Measurements from ENCODE around the gene ARHGEF4. TPM values are rescaled to one million over a fixed set of nuclear protein-coding genes. Genes with fewer than 3 reads are reported as not detected.

The ARHGEF4 gene
- total RNA-seq, 1 experiment from 2014 or later: 12.6 TPM

- H3T11ph ChIP-seq (ENCODE audit: low read length): no peak overlapping the region
- no peak for DNase-seq
- no peaks in the 10 kb centered on the region for H3K9me3 ChIP-seq (ENCODE audit: control insufficient read depth, low read depth, low read length)
Measured at GRCh38 chr2:131034122-131035051, 197.7 kb downstream of the ARHGEF4 start.

More at GRCh38 chr2:131034122-131035051, 197.7 kb downstream of the ARHGEF4 start:
- H2AFZ ChIP-seq (ENCODE audit: low read length): no peak overlapping the region
- H3K4ac ChIP-seq (ENCODE audit: low read depth, low read length): no peak overlapping the region
- H2BK15ac ChIP-seq (ENCODE audit: low read depth, low read length): no peak overlapping the region
- H4K5ac ChIP-seq (ENCODE audit: insufficient read length, low read depth, low read length): no peak overlapping the region
- H2BK5ac ChIP-seq (ENCODE audit: insufficient read length, low read length): no peak overlapping the region
- H3K9me3 Mint-ChIP-seq: no peaks in the 10 kb centered on the region; a peak in 1 of 5 replicates
- H2BK20ac ChIP-seq (ENCODE audit: low read depth, low read length, poor library complexity, severe bottlenecking): no peak overlapping the region
- no peak overlapping the region for H3K27ac ChIP-seq (ENCODE audit: insufficient read length, low read depth, low read length)
- H3K4me2 ChIP-seq (ENCODE audit: insufficient read depth, insufficient read length, low read length): peak overlapping the region; percentile 40
- H4K20me1 ChIP-seq (ENCODE audit: control insufficient read depth, insufficient read depth, insufficient read length): no peaks in the 10 kb centered on the region
- peaks cover 4 to 6% of the 10 kb centered on the region in 2 experiments; a peak in 3 of 4 replicates for H3K4me1 Mint-ChIP-seq
- peak overlapping the region; percentile 60 to 74 for H3K4me3 Mint-ChIP-seq
- H3K79me1 ChIP-seq (ENCODE audit: insufficient read depth, low read depth, low read length, poor library complexity, severe bottlenecking): no peaks in the 10 kb centered on the region
- H4K91ac ChIP-seq (ENCODE audit: insufficient read length, low read depth, low read length): no peak overlapping the region
- no peak overlapping the region for H3K18ac ChIP-seq (ENCODE audit: insufficient read length, low read depth, low read length)
- H3K27ac Mint-ChIP-seq: no peak overlapping the region
- no peak for TF ChIP-seq CTCF (conservative IDR thresholded peaks at IDR 0.05)
- no peaks in the 10 kb centered on the region for H3K4me1 ChIP-seq (ENCODE audit: insufficient read depth, low read length)
- no CpG with 5 or more reads among the region's 61 CpGs for WGBS (ENCODE audit: extremely low coverage, insufficient read length, low lambda C conversion rate)
- no peak overlapping the region for H2BK120ac ChIP-seq (ENCODE audit: low read depth, low read length, poor library complexity, severe bottlenecking)
- H3K23ac ChIP-seq (ENCODE audit: insufficient read length, low read depth, low read length): no peak overlapping the region
- H3K27me3 ChIP-seq (ENCODE audit: insufficient read depth, low read length): peaks cover 10% of the 10 kb centered on the region; the same call in 1 of the 2 replicates
- no peak overlapping the region for H2AK5ac ChIP-seq (ENCODE audit: insufficient read length, low read length)
- H3K36me3 Mint-ChIP-seq (ENCODE audit: insufficient read depth in 1 of 3, low read depth in 3 of 3): no peaks in the 10 kb centered on the region
- no peak overlapping the region for H4K8ac ChIP-seq (replicated peaks; ENCODE audit: insufficient read length, low read depth, low read length)
- no peak overlapping the region for H3K9ac ChIP-seq (ENCODE audit: extremely low read depth, insufficient read length, low read length)
- no peak overlapping the region for H2BK12ac ChIP-seq (ENCODE audit: insufficient read length, low read depth, low read length)
- H3K27me3 Mint-ChIP-seq (ENCODE audit: low read depth): peaks cover 47% of the 10 kb centered on the region
- no peak overlapping the region for H3K56ac ChIP-seq (ENCODE audit: insufficient read length, low read depth, low read length)
- no peaks in the 10 kb centered on the region for H3K79me2 ChIP-seq (ENCODE audit: insufficient read depth, low read length)
- no peak overlapping the region for H3K14ac ChIP-seq (ENCODE audit: insufficient read depth, low read length)
- H3K23me2 ChIP-seq (ENCODE audit: insufficient read length, low read depth, low read length, poor library complexity, severe bottlenecking): peaks cover 8% of the 10 kb centered on the region
